NCI-H446 treated with DMSO at 0.1 percent for 48 hours (cell line): ENCODE data around the gene CDC40.
"Not testable (repeated sequence)": the region's sequence is repeated elsewhere in the genome, so short reads cannot be mapped to it uniquely, and the experiment has no call there.

Source experiments
- DNase-seq: peaks from one replicate; lab custom pipeline; 2025; lab: John Stamatoyannopoulos, UW

The CDC40 gene

GRCh38 chr6:110270165-110270564 is 89.9 kb downstream of the CDC40 start:
- DNase-seq, result no peak

- no peak for DNase-seq
Measured at GRCh38 chr6:110271732-110272022, 91.5 kb downstream of the CDC40 start.

- DNase-seq, result not testable (repeated sequence)
Measured at GRCh38 chr6:110272781-110273180, 92.6 kb downstream of the CDC40 start.

- DNase-seq, result no peak
Measured at GRCh38 chr6:110277100-110277665, 97.0 kb downstream of the CDC40 start.
